ENCODE measurements around the gene CALCOCO1. TPM values are rescaled to one million over a fixed set of nuclear protein-coding genes. Genes with fewer than 3 reads are reported as not detected.

The CALCOCO1 gene
- polyA plus RNA-seq, 3 donors: 60.1 to 238 (median 69.6) TPM

GRCh38 chr12:53754633-53755264, 27.5 kb upstream of the CALCOCO1 start:
- peaks cover 17 to 28% of the 10 kb centered on the region in 2 donors for H3K4me1 ChIP-seq (ENCODE audit: control insufficient read depth in 1 of 2, insufficient read depth in 2 of 2, low read length in 2 of 2)
- intact Hi-C loops (cut with micrococcal nuclease): no loop called here
- TF ChIP-seq, protein P1, sequence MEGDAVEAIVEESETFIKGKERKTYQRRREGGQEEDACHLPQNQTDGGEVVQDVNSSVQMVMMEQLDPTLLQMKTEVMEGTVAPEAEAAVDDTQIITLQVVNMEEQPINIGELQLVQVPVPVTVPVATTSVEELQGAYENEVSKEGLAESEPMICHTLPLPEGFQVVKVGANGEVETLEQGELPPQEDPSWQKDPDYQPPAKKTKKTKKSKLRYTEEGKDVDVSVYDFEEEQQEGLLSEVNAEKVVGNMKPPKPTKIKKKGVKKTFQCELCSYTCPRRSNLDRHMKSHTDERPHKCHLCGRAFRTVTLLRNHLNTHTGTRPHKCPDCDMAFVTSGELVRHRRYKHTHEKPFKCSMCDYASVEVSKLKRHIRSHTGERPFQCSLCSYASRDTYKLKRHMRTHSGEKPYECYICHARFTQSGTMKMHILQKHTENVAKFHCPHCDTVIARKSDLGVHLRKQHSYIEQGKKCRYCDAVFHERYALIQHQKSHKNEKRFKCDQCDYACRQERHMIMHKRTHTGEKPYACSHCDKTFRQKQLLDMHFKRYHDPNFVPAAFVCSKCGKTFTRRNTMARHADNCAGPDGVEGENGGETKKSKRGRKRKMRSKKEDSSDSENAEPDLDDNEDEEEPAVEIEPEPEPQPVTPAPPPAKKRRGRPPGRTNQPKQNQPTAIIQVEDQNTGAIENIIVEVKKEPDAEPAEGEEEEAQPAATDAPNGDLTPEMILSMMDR (IDR thresholded peaks at IDR 0.05): no peak
- Mint-ChIP-seq H3K4me1 (peaks cover 19% of the 10 kb centered on the region), H3K4me3 (no peak overlapping the region), H3K27ac (no peak overlapping the region), H3K9me3 (peaks cover 0 to 3% (median 0%) of the 10 kb centered on the region in 7 donors), H3K36me3 (no peaks in the 10 kb centered on the region), H3K27me3 (ENCODE audit: low read depth in 3 of 3) (peaks cover 19 to 30% (median 27%) of the 10 kb centered on the region in 3 donors)
- DNase-seq: no peak
- WGBS (ENCODE audit: insufficient coverage): no CpG with 5 or more reads among the region's 4 CpGs
- no peaks in the 10 kb centered on the region for H3K36me3 ChIP-seq (replicated peaks in 1 of 2; ENCODE audit: control insufficient read depth in 1 of 2, insufficient read depth in 2 of 2, low read length in 2 of 2)
- H3K27ac ChIP-seq (ENCODE audit: low read depth in 1 of 2, low read length in 2 of 2): no peak overlapping the region
- H3K79me2 ChIP-seq (ENCODE audit: insufficient read depth, low read length): no peaks in the 10 kb centered on the region
- no peak overlapping the region for H3K4me3 ChIP-seq (replicated peaks in 1 of 3; ENCODE audit: low read depth in 2 of 3, low read length in 3 of 3)
- peaks cover 0 to 25% of the 10 kb centered on the region in 2 donors for H3K9me3 ChIP-seq (replicated peaks in 1 of 2; ENCODE audit: control insufficient read depth in 1 of 2, insufficient read depth in 1 of 2, low read length in 2 of 2)
- no peak overlapping the region for H3K9ac ChIP-seq (ENCODE audit: insufficient read depth, low read length, poor library complexity, severe bottlenecking)
- no peak overlapping the region for H2AFZ ChIP-seq (ENCODE audit: insufficient read depth, low read depth, low read length, poor library complexity, severe bottlenecking)
- H3K27me3 ChIP-seq (ENCODE audit: control insufficient read depth in 2 of 2, insufficient read depth in 2 of 2, low read length in 2 of 2): peaks cover 73 to 93% of the 10 kb centered on the region in 2 donors
- no peak overlapping the region for H3K4me2 ChIP-seq (replicated peaks; ENCODE audit: extremely low read depth, low read length, poor library complexity, severe bottlenecking)
- H4K20me1 ChIP-seq (ENCODE audit: insufficient read depth, low read length): no peaks in the 10 kb centered on the region

DNA sequence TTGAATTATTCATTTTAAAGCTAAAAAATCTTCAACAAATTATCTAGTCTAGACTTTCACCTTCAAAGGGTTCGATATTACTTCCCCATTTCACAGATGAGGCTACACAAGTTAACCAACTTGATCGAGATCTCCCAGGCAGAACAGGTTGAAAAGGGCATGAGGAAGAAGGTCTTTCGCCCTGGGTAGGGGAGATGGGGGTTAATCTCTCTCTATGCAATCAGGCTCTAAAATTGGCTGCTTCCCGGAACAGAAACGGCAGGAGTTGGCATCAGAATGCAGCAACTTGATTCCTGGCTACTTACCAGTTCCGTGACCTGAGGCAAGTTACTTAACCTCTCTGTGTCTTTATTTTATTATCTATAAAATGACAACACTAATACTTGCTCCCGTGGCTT, 26.9 kb upstream of the CALCOCO1 start:
- intact Hi-C loops (cut with micrococcal nuclease): no loop called here
- Histone ChIP-seq H3K9ac (ENCODE audit: insufficient read depth, low read length, poor library complexity, severe bottlenecking) (no peak overlapping the region), H3K36me3 (replicated peaks in 1 of 2; ENCODE audit: control insufficient read depth in 1 of 2, insufficient read depth in 2 of 2, low read length in 2 of 2) (no peaks in the 10 kb centered on the region), H3K79me2 (ENCODE audit: insufficient read depth, low read length) (no peaks in the 10 kb centered on the region), H3K27me3 (ENCODE audit: control insufficient read depth in 2 of 2, insufficient read depth in 2 of 2, low read length in 2 of 2) (peaks cover 73 to 93% of the 10 kb centered on the region in 2 donors), H2AFZ (ENCODE audit: insufficient read depth, low read depth, low read length, poor library complexity, severe bottlenecking) (no peak overlapping the region), H3K4me3 (replicated peaks in 1 of 3; ENCODE audit: low read depth in 2 of 3, low read length in 3 of 3) (no peak overlapping the region), H4K20me1 (ENCODE audit: insufficient read depth, low read length) (no peaks in the 10 kb centered on the region), H3K4me1 (ENCODE audit: control insufficient read depth in 1 of 2, insufficient read depth in 2 of 2, low read length in 2 of 2) (peaks cover 17 to 28% of the 10 kb centered on the region in 2 donors), H3K4me2 (replicated peaks; ENCODE audit: extremely low read depth, low read length, poor library complexity, severe bottlenecking) (no peak overlapping the region), H3K9me3 (replicated peaks in 1 of 2; ENCODE audit: control insufficient read depth in 1 of 2, insufficient read depth in 1 of 2, low read length in 2 of 2) (peaks cover 0 to 26% of the 10 kb centered on the region in 2 donors), H3K27ac (ENCODE audit: low read depth in 1 of 2, low read length in 2 of 2) (no peak overlapping the region)
- DNase-seq: no peak
- H3K27ac Mint-ChIP-seq: no peak overlapping the region
- H3K4me3 Mint-ChIP-seq: no peak overlapping the region
- WGBS (ENCODE audit: insufficient coverage): 100% methylated on average over 1 of the region's 7 CpGs
- peaks cover 19% of the 10 kb centered on the region for H3K4me1 Mint-ChIP-seq
- peaks cover 16 to 25% (median 22%) of the 10 kb centered on the region in 3 donors for H3K27me3 Mint-ChIP-seq (ENCODE audit: low read depth in 3 of 3)
- H3K36me3 Mint-ChIP-seq: no peaks in the 10 kb centered on the region
- H3K9me3 Mint-ChIP-seq: peaks cover 0 to 3% (median 0%) of the 10 kb centered on the region in 7 donors
- TF ChIP-seq, protein P1 (IDR thresholded peaks at IDR 0.05): no peak
